Endothelial cell of umbilical vein (primary cell): ENCODE data around the gene ANKS1A. TPM values are rescaled to one million over a fixed set of nuclear protein-coding genes. Genes with fewer than 3 reads are reported as not detected.

Experiments
- BruUV-seq: library from RNA; stranded (reverse); fragments of 400-500 nt; replicated peaks from 2 replicates; lab custom pipeline; 2021; lab: Mats Ljungman, UMichigan
- CTCF ChIA-PET: fragments of 300-600, 350-600 bp; sonication (Branson Sonifier 250); formaldehyde crosslinking; loops from one replicate; lab custom pipeline; 2021; ENCODE audit warnings: antibody characterized with exemption, inconsistent platforms; lab: Charles Lee
- POLR2A ChIA-PET: fragments of 300-600, 350-600 bp; sonication (Branson Sonifier 250); formaldehyde crosslinking; loops from one replicate; lab custom pipeline; 2021; ENCODE audit warnings: antibody characterized with exemption, inconsistent platforms; lab: Charles Lee
- DNase-seq: peaks from one replicate; pipeline ENCODE4 v3.0.0-alpha.2; 2011; ENCODE audit warnings: low read depth, low spot score
- FAIRE-seq: peaks from 2 replicates; lab custom pipeline; 2011; peaks lifted over from hg19 to GRCh38; lab: Jason Lieb, UNC
- H2AFZ ChIP-seq: 2 replicates; pipeline ENCODE4 v1.6.0; 2012; ENCODE audit warnings: low read depth, low read length, control low read depth, inconsistent platforms
- H3K27ac ChIP-seq: 2 replicates; pipeline ENCODE4 v1.5.1; 2011; ENCODE audit warnings: low read depth, mild to moderate bottlenecking, control low read depth, low read length, moderate library complexity; ENCODE audit not compliant: insufficient read depth
- H3K27me3 ChIP-seq, 2 experiments: 2 replicates each; pipeline versions ENCODE4 v1.6.0 to v1.6.1; 2011; ENCODE audit warnings: low read length in 2 of 2, mixed read lengths in 1 of 2; ENCODE audit not compliant: control insufficient read depth in 2 of 2, insufficient read depth in 2 of 2
- H3K36me3 ChIP-seq, 2 experiments: 2 replicates in 1 of 2; 3 replicates in 1 of 2; pipeline ENCODE4 v1.5.1; 2011; ENCODE audit warnings: low read length in 2 of 2, mild to moderate bottlenecking in 1 of 2, moderate library complexity in 1 of 2; ENCODE audit not compliant: control insufficient read depth in 2 of 2, insufficient read depth in 2 of 2; ENCODE audit errors: extremely low read depth in 1 of 2
- H3K4me1 ChIP-seq: 3 replicates; pipeline ENCODE4 v1.5.1; 2011; ENCODE audit warnings: mild to moderate bottlenecking, low read length; ENCODE audit not compliant: control insufficient read depth, insufficient read depth; ENCODE audit errors: extremely low read depth
- H3K4me2 ChIP-seq: 2 replicates; pipeline ENCODE4 v1.6.1; 2011; ENCODE audit warnings: low read length, control low read depth, mixed read lengths; ENCODE audit not compliant: insufficient read depth
- H3K4me3 ChIP-seq, 3 experiments: fragments of 200-600 bp in 1 of 3; sonication (generic), shearing (Covaris generic) in 1 of 3; replicated peaks in 1 of 3; 2 replicates each; pipeline ENCODE4 v1.5.1; 2011 to 2016; ENCODE audit warnings: control low read depth in 3 of 3, low read length in 3 of 3, mild to moderate bottlenecking in 2 of 3, inconsistent platforms in 1 of 3, low read depth in 1 of 3, moderate library complexity in 1 of 3; ENCODE audit not compliant: insufficient read depth in 1 of 3
- H3K79me2 ChIP-seq: 2 replicates; pipeline ENCODE4 v1.6.0; 2012; ENCODE audit warnings: low read length, inconsistent platforms; ENCODE audit not compliant: control insufficient read depth, insufficient read depth
- H3K9ac ChIP-seq: replicated peaks from 2 replicates; pipeline ENCODE3; 2011; ENCODE audit warnings: low read length, control low read depth; ENCODE audit not compliant: insufficient read depth; ENCODE audit errors: extremely low read depth
- H3K9me1 ChIP-seq: replicated peaks from 3 replicates; pipeline ENCODE4 v1.6.0; 2011; ENCODE audit warnings: mild to moderate bottlenecking, low read length; ENCODE audit not compliant: control insufficient read depth, insufficient read depth; ENCODE audit errors: extremely low read depth
- H3K9me3 ChIP-seq: replicated peaks from 2 replicates; pipeline ENCODE4 v1.5.1; 2012; ENCODE audit warnings: low read length, inconsistent platforms; ENCODE audit not compliant: control insufficient read depth, insufficient read depth
- H4K20me1 ChIP-seq: replicated peaks from 2 replicates; pipeline ENCODE3; 2011; ENCODE audit warnings: mild to moderate bottlenecking, low read length; ENCODE audit not compliant: control insufficient read depth, insufficient read depth; ENCODE audit errors: extremely low read depth
- CTCF ChIP-seq, 2 donors: IDR thresholded peaks; 1 replicate in 1 of 2; 2 replicates in 1 of 2; pipeline ENCODE4 v1.5.1; 2011; ENCODE audit warnings: low read length in 2 of 2, mild to moderate bottlenecking in 2 of 2, moderate library complexity in 2 of 2, control low read depth in 1 of 2, inconsistent platforms in 1 of 2, low read depth in 1 of 2; ENCODE audit not compliant: insufficient read depth in 1 of 2; ENCODE audit errors: extremely low read depth in 1 of 2
- EZH2 ChIP-seq: IDR thresholded peaks from 2 replicates; pipeline ENCODE4 v1.6.1; 2012; ENCODE audit warnings: borderline replicate concordance, low read depth, mild to moderate bottlenecking, moderate library complexity, low read length, inconsistent platforms; ENCODE audit not compliant: severe bottlenecking
- FOS ChIP-seq: IDR thresholded peaks from 2 replicates; pipeline ENCODE4 v1.6.1; 2011; ENCODE audit warnings: mild to moderate bottlenecking, low read length, moderate library complexity, borderline replicate concordance; ENCODE audit not compliant: insufficient read depth
- GATA2 ChIP-seq: IDR thresholded peaks from 2 replicates; pipeline ENCODE4 v1.7.0; 2011; ENCODE audit warnings: low read depth, mild to moderate bottlenecking, moderate library complexity, mixed read lengths, low read length; ENCODE audit not compliant: insufficient read length, insufficient read depth
- JUN ChIP-seq: IDR thresholded peaks from 2 replicates; pipeline ENCODE4 v1.6.1; 2011; ENCODE audit warnings: borderline replicate concordance, low read depth; ENCODE audit not compliant: insufficient read length, insufficient read depth
- POLR2A ChIP-seq: IDR thresholded peaks from 2 replicates; pipeline ENCODE4 v1.6.1; 2012; ENCODE audit warnings: low read depth, mild to moderate bottlenecking, control low read depth, low read length
- POLR2AphosphoS5 ChIP-seq: IDR thresholded peaks from 2 replicates; pipeline ENCODE4 v1.6.1; 2012; ENCODE audit warnings: low read depth, mild to moderate bottlenecking, control low read depth, low read length, moderate library complexity; ENCODE audit not compliant: insufficient read depth
- dilution Hi-C: fragments of 300-500 bp; cut with MboI; formaldehyde crosslinking; loops from one replicate; pipeline ENCODE4 v1.15.0; 2019; ENCODE audit warnings: low sequenced_read_pairs; ENCODE audit not compliant: extremely low pct_ligation_motif_present
- intact Hi-C: fragments of 100-400 bp; cut with micrococcal nuclease; formaldehyde crosslinking; loops from one replicate; pipeline ENCODE4 v1.10.0; 2022
- polyA plus RNA-seq, 4 experiments: library from polyadenylated mRNA; depleted of rRNA in 3 of 4; stranded (reverse) in 3 of 4; unstranded in 1 of 4; fragments of >200 nt; gene quantifications; 2 replicates each; pipeline versions ENCODE4 v1.2.1 to v1.2.3, GENCODE V29; 2011 to 2012; ENCODE audit warnings: missing spikeins in 1 of 4
- total RNA-seq: library from RNA; stranded (reverse); gene quantifications from 2 replicates; pipeline ENCODE4 v1.2.3, GENCODE V29; 2021
- TF ChIP-seq, protein P1 (sequence below): IDR thresholded peaks from 2 replicates; pipeline ENCODE4 v1.6.1; 2011; ENCODE audit not compliant: insufficient read depth, insufficient read length

Gene ANKS1A
- total and polyA plus RNA-seq, 2 donors (not counting 3 experiments of a cell fraction or from before 2014, with no cell fraction given), result 8.9 to 26.1 TPM

DNA sequence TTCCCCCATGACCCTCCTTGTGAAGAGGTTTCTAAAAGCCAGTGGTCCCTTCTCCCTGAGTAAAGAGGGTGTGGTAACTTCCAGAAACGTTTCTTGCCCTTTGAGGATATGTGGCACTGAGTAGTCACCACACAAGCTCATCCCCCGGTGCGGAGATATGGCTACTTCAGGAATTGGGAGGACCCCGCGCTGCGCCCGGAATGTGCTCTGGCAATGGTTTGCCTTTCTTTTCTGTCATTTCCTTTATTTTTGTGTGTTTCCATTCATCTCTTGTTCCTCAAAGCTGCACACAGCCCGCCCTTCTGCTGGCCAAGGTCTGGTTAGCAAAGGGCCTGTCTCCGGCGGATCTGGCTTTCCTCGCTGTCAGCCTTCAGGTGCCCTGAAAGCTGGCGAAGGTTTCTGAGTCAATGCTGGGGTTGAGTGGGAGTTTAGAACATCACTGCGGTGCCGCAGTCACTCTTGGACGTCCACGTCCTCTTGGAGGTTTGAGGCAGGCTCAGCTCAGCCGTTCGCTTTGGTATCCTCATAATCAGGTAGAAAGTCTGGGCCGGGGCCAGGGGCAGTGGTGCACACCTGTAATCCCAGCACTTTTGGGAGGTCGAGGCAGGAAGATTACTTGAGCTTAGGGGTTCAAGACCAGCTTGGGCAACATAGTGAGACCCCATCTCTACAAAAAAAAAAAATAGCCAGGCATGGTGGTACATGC, 184.9 kb downstream of the ANKS1A start:
- no peaks in the 10 kb centered on the region for H4K20me1 ChIP-seq
- no peaks in the 10 kb centered on the region for H3K79me2 ChIP-seq
- no peaks in the 10 kb centered on the region for H3K4me1 ChIP-seq
- no peak overlapping the region for H3K27ac ChIP-seq
- no peak overlapping the region for H3K4me3 ChIP-seq
- H3K36me3 ChIP-seq, result peaks cover 2 to 23% of the 10 kb centered on the region in 2 experiments
- DNase-seq (no peak), FAIRE-seq (no peak)
- H2AFZ ChIP-seq, result no peak overlapping the region
- TF ChIP-seq POLR2A, result no peak
- TF ChIP-seq EZH2, result no peak
- TF ChIP-seq, protein P1, sequence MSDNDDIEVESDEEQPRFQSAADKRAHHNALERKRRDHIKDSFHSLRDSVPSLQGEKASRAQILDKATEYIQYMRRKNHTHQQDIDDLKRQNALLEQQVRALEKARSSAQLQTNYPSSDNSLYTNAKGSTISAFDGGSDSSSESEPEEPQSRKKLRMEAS, result no peak
- TF ChIP-seq POLR2AphosphoS5, result no peak
- no peak for TF ChIP-seq FOS
- TF ChIP-seq GATA2, result no peak
- no peak for TF ChIP-seq JUN
- no peak for TF ChIP-seq CTCF (IDR thresholded peaks at IDR 0.05; ENCODE audit: extremely low read depth in 1 of 2, insufficient read depth in 1 of 2, low read depth in 1 of 2, low read length in 2 of 2)
- H3K27me3 ChIP-seq, result no peaks in the 10 kb centered on the region
- no peaks in the 10 kb centered on the region for H3K9me1 ChIP-seq
- POLR2A ChIA-PET, result no interaction called here
- CTCF ChIA-PET, result interaction anchor here (1.0 to 1.2 kb wide), 2 partner anchors 66 to 87 kb away, joined by 3 to 4 read pairs; no protein-coding TSS in a partner anchor
- H3K4me2 ChIP-seq, result no peak overlapping the region
- no peak overlapping the region for H3K9ac ChIP-seq
- dilution Hi-C loops, result no loop called here
- intact Hi-C loops, result no loop called here
- BruUV-seq, result no TSS peak
- no peaks in the 10 kb centered on the region for H3K9me3 ChIP-seq
